Activated T-helper 9 cell treated with anti-CD3 and anti-CD28 coated beads, Interleukin-2, amount 50 U/mL, for 16 hours (primary cell): ENCODE data around the gene BCAS4.
"Not testable (repeated sequence)": the region's sequence is repeated elsewhere in the genome, so short reads cannot be mapped to it uniquely, and the experiment has no call there.

ENCODE experiments used
- DNase-seq: peaks from one replicate; pipeline ENCODE4 v3.0.0-alpha.2; 2020; ENCODE audit warnings: low read depth

Gene BCAS4

GRCh38 chr20:50794846-50795634, at the start of gene BCAS4:
Gene BCAS4 (plus strand): TSS chr20:50795061. CDS start chr20:50795084, 23 bp downstream.
- DNase-seq, result peak; percentile 82

GRCh38 chr20:50745634-50746137, 49.2 kb upstream of the BCAS4 start:
- no peak for DNase-seq

GRCh38 chr20:50746138-50746940, 48.5 kb upstream of the BCAS4 start:
- DNase-seq, result no peak

GRCh38 chr20:50747275-50747674, 47.6 kb upstream of the BCAS4 start:
- DNase-seq, result no peak

GRCh38 chr20:50750145-50750671, 44.7 kb upstream of the BCAS4 start:
- no peak for DNase-seq

GRCh38 chr20:50753152-50753551, 41.7 kb upstream of the BCAS4 start:
- DNase-seq, result no peak

GRCh38 chr20:50754420-50754819, 40.4 kb upstream of the BCAS4 start:
- no peak for DNase-seq

GRCh38 chr20:50756447-50756846, 38.4 kb upstream of the BCAS4 start:
- DNase-seq, result no peak

- no peak for DNase-seq
Observed at GRCh38 chr20:50758469-50758868, 36.4 kb upstream of the BCAS4 start.

GRCh38 chr20:50758992-50759391, 35.9 kb upstream of the BCAS4 start:
- no peak for DNase-seq

- no peak for DNase-seq
Observed at GRCh38 chr20:50759678-50760077, 35.2 kb upstream of the BCAS4 start.

GRCh38 chr20:50762045-50762422, 32.8 kb upstream of the BCAS4 start:
- DNase-seq, result no peak

GRCh38 chr20:50762435-50763220, 32.2 kb upstream of the BCAS4 start:
- no peak for DNase-seq

GRCh38 chr20:50763550-50764458, 31.1 kb upstream of the BCAS4 start:
- DNase-seq, result not testable (repeated sequence)

- not testable (repeated sequence) for DNase-seq
Observed at GRCh38 chr20:50765251-50765650, 29.6 kb upstream of the BCAS4 start.

GRCh38 chr20:50765674-50766073, 29.2 kb upstream of the BCAS4 start:
- no peak for DNase-seq

- not testable (repeated sequence) for DNase-seq
Observed at GRCh38 chr20:50766955-50767809, 27.7 kb upstream of the BCAS4 start.

- not testable (repeated sequence) for DNase-seq
Observed at GRCh38 chr20:50768991-50769390, 25.9 kb upstream of the BCAS4 start.

GRCh38 chr20:50769551-50770085, 25.2 kb upstream of the BCAS4 start:
- not testable (repeated sequence) for DNase-seq
